OCI-LY1 (cell line): ENCODE results near the gene MAP7D2.

Source experiments
- H2AFZ ChIP-seq: fragments of 200-600 bp; sonication (generic), shearing (Covaris generic); 2 replicates; pipeline ENCODE4 v1.6.0; 2014; ENCODE audit warnings: antibody characterized with exemption, mild to moderate bottlenecking, low read length
- H3F3A ChIP-seq: fragments of 200-600 bp; sonication (generic), shearing (Covaris generic); 2 replicates; pipeline ENCODE4 v1.6.0; 2014; ENCODE audit warnings: mild to moderate bottlenecking, antibody characterized with exemption, low read length, moderate library complexity; ENCODE audit not compliant: insufficient read depth
- H3K27ac ChIP-seq: fragments of 200-600 bp; sonication (generic); 2 replicates; pipeline ENCODE4 v1.5.1; 2014; ENCODE audit warnings: low read length, mixed run types, mild to moderate bottlenecking, low read depth; ENCODE audit not compliant: poor library complexity, severe bottlenecking
- H3K27me3 ChIP-seq: fragments of 200-600 bp; sonication (generic); 2 replicates; pipeline ENCODE4 v1.6.0; 2014; ENCODE audit warnings: antibody characterized with exemption, mild to moderate bottlenecking, low read length, moderate library complexity; ENCODE audit not compliant: insufficient read depth
- H3K36me3 ChIP-seq: fragments of 200-600 bp; sonication (generic); 2 replicates; pipeline ENCODE4 v1.6.1; 2014; ENCODE audit warnings: mild to moderate bottlenecking, antibody characterized with exemption, low read length, moderate library complexity, mixed read lengths; ENCODE audit not compliant: insufficient read depth
- H3K4me1 ChIP-seq: fragments of 200-600 bp; sonication (generic); 2 replicates; pipeline ENCODE4 v1.5.1; 2014; ENCODE audit warnings: mild to moderate bottlenecking, low read length, moderate library complexity; ENCODE audit not compliant: insufficient read depth, severe bottlenecking
- H3K4me2 ChIP-seq: fragments of 200-600 bp; sonication (generic), shearing (Covaris generic); 2 replicates; pipeline ENCODE4 v1.6.1; 2014; ENCODE audit warnings: low read length
- H3K4me3 ChIP-seq: fragments of 200-600 bp; sonication (generic); 2 replicates; pipeline ENCODE4 v1.5.1; 2014; ENCODE audit warnings: low read length, low read depth, mild to moderate bottlenecking, mixed read lengths; ENCODE audit not compliant: poor library complexity, severe bottlenecking
- H3K79me2 ChIP-seq: fragments of 200-600 bp; shearing (Covaris generic); 2 replicates; pipeline ENCODE4 v1.6.1; 2016; ENCODE audit warnings: mixed run types, low read length, mixed read lengths; ENCODE audit not compliant: insufficient read depth
- H3K9ac ChIP-seq: fragments of 200-600 bp; sonication (generic), shearing (Covaris generic); 2 replicates; pipeline ENCODE4 v1.6.1; 2014; ENCODE audit warnings: mild to moderate bottlenecking, low read length, mixed read lengths
- H3K9me2 ChIP-seq: fragments of 200-600 bp; sonication (generic), shearing (Covaris generic); 2 replicates; pipeline ENCODE4 v1.6.1; 2014; ENCODE audit warnings: low read depth, mild to moderate bottlenecking, low read length, mixed read lengths
- H3K9me3 ChIP-seq: fragments of 200-600 bp; shearing (Covaris generic); 2 replicates; pipeline ENCODE4 v1.6.1; 2014; ENCODE audit warnings: low read length, mixed read lengths
- H4K20me1 ChIP-seq: fragments of 200-600 bp; sonication (generic), shearing (Covaris generic); 2 replicates; pipeline ENCODE4 v1.6.0; 2016; ENCODE audit warnings: mild to moderate bottlenecking, low read length; ENCODE audit not compliant: insufficient read depth
- EZH2 ChIP-seq: fragments of 200-600 bp; sonication (generic), shearing (Covaris generic); IDR thresholded peaks from 2 replicates; pipeline ENCODE4 v1.8.0; 2017; ENCODE audit warnings: borderline replicate concordance, mixed run types, mild to moderate bottlenecking, antibody characterized with exemption, low read length, moderate library complexity, mixed read lengths
- TF ChIP-seq, protein P1 (sequence below): fragments of 200-600 bp; sonication (generic), shearing (Covaris generic); IDR thresholded peaks from 2 replicates; pipeline ENCODE4 v1.5.1; 2017; ENCODE audit warnings: mild to moderate bottlenecking, antibody characterized with exemption, low read length, moderate library complexity, mixed read lengths

The MAP7D2 gene

DNA sequence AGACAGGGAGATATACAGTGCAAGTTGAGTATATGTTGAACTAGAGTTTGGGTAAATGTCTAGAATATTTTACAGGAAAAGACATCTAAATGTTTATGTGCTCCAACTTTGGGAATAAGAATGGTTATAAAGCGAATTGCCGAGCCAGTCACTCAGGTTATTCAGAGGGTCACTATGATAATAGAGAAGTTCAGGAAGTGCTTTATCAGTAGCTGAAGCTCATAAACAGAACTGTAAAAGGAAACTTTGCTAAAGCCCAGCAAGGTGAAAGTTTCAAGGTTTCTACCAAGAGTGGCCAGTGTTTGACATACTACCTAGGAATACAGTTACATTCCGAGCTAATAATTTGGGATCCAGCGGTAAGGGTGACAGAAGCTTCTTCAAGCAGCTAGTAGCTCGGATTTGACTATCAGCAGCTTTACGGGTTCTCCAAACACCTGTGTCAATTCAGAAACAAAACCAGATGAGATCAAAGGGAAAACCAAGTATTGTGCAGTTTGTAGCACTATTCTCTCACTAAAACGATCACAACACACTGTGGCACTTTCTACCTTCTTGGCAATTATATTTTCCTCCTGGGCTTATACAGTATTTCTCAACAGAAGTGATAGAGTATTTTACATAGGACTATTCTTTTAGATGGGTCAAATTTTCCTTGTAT is 108.6 kb downstream of the MAP7D2 start:
- TF ChIP-seq EZH2: no peak
- TF ChIP-seq, protein P1, sequence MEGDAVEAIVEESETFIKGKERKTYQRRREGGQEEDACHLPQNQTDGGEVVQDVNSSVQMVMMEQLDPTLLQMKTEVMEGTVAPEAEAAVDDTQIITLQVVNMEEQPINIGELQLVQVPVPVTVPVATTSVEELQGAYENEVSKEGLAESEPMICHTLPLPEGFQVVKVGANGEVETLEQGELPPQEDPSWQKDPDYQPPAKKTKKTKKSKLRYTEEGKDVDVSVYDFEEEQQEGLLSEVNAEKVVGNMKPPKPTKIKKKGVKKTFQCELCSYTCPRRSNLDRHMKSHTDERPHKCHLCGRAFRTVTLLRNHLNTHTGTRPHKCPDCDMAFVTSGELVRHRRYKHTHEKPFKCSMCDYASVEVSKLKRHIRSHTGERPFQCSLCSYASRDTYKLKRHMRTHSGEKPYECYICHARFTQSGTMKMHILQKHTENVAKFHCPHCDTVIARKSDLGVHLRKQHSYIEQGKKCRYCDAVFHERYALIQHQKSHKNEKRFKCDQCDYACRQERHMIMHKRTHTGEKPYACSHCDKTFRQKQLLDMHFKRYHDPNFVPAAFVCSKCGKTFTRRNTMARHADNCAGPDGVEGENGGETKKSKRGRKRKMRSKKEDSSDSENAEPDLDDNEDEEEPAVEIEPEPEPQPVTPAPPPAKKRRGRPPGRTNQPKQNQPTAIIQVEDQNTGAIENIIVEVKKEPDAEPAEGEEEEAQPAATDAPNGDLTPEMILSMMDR: no peak
- Histone ChIP-seq H3K4me3 (no peak overlapping the region), H3K9me2 (no peaks in the 10 kb centered on the region), H2AFZ (0 out of 2 replicates have a peak overlapping the region, but pooled peaks have one; percentile 19), H3K27me3 (no peaks in the 10 kb centered on the region), H3K4me2 (peak overlapping the region; percentile 40; the same call in 1 of the 2 replicates), H3K36me3 (no peaks in the 10 kb centered on the region), H3F3A (no peaks in the 10 kb centered on the region), H3K79me2 (no peaks in the 10 kb centered on the region), H3K9me3 (no peaks in the 10 kb centered on the region), H3K27ac (peak overlapping the region; percentile 23), H4K20me1 (no peaks in the 10 kb centered on the region), H3K4me1 (peaks cover 19% of the 10 kb centered on the region), H3K9ac (no peak overlapping the region)

DNA sequence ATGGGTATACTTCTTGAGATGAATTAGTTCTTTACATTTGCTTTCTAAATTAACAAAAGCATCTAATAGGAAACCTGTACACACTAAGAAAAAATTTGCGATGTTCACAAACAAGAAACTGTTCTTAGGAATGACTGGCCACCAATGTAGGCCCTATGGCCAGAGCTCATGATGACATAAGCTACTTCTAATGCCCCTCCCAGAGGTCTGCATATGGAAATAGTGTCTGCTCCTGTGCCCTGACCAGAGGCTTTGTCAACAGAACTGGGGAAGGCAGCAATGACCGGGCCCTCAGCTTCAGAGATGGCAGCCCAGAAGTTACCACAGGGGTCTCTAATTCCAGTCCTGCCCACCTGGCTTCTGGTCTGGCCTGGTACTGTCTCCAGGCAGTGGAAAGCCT is 110.8 kb downstream of the MAP7D2 start:
- Histone ChIP-seq H3K9me2 (no peaks in the 10 kb centered on the region), H3K4me3 (no peak overlapping the region), H3K9ac (no peak overlapping the region), H3K27ac (no peak overlapping the region), H4K20me1 (no peaks in the 10 kb centered on the region), H3K79me2 (no peaks in the 10 kb centered on the region), H2AFZ (no peak overlapping the region), H3K9me3 (no peaks in the 10 kb centered on the region), H3F3A (no peaks in the 10 kb centered on the region), H3K36me3 (no peaks in the 10 kb centered on the region), H3K27me3 (no peaks in the 10 kb centered on the region), H3K4me1 (peaks cover 19% of the 10 kb centered on the region), H3K4me2 (no peak overlapping the region)
- TF ChIP-seq, protein P1: no peak
- TF ChIP-seq EZH2: no peak

DNA sequence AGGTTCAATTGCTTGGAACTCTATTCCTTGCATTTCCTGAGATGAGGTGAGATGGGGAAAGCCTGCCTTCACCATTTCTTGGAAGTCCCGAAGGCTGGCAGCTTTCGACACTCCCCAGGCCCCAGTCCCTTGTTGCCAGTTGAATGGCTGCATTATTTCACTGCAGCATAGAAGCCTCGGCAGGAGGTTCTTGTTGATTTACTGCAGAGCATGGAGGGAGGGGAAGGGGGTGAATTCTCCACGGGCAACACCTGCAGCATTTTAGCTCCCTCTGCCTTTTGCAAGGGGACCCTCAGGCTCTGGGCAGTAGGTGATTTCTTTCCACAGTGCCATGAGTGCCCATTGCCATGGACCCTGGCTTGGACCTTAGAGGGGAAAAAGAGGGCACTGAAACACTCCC is 115.1 kb downstream of the MAP7D2 start:
- H3K79me2 ChIP-seq: no peaks in the 10 kb centered on the region
- no peak overlapping the region for H3K4me2 ChIP-seq
- no peaks in the 10 kb centered on the region for H3K36me3 ChIP-seq
- H4K20me1 ChIP-seq: no peaks in the 10 kb centered on the region
- H3K4me3 ChIP-seq: no peak overlapping the region
- H2AFZ ChIP-seq: no peak overlapping the region
- TF ChIP-seq, protein P1: no peak
- no peaks in the 10 kb centered on the region for H3K27me3 ChIP-seq
- H3F3A ChIP-seq: no peaks in the 10 kb centered on the region
- H3K9me3 ChIP-seq: no peaks in the 10 kb centered on the region
- H3K4me1 ChIP-seq: no peaks in the 10 kb centered on the region
- H3K27ac ChIP-seq: no peak overlapping the region
- H3K9ac ChIP-seq: no peak overlapping the region
- no peaks in the 10 kb centered on the region for H3K9me2 ChIP-seq
